Activated naive CD4-positive, alpha-beta T cell treated with anti-CD3 and anti-CD28 coated beads, Interleukin-2, amount 50 U/mL, for 72 hours (primary cell): ENCODE data around the gene PXDN. TPM values are rescaled to one million over a fixed set of nuclear protein-coding genes. Genes with fewer than 3 reads are reported as not detected.

Source experiments
- ATAC-seq, 2 donors: fragments of 150-1000 bp; cut with Tn5 transposase; 2 replicates each; pipeline ENCODE4 v1.10.0; 2021; ENCODE audit warnings: mild to moderate bottlenecking in 2 of 2, moderate library complexity in 2 of 2
- DNase-seq, 2 donors: peaks; one replicate each; pipeline ENCODE4 v3.0.0; 2021 to 2022; ENCODE audit warnings: low spot score in 2 of 2
- H3K27ac Mint-ChIP-seq, 2 donors: one replicate each; pipeline ENCODE4 v1.8.0; 2022; ENCODE audit warnings: mild to moderate bottlenecking in 2 of 2, mixed read lengths in 2 of 2
- H3K36me3 Mint-ChIP-seq, 2 donors: one replicate each; pipeline ENCODE4 v1.8.0; 2022; ENCODE audit warnings: mixed read lengths in 2 of 2
- H3K9me3 Mint-ChIP-seq, 2 donors: one replicate each; pipeline ENCODE4 v1.8.0; 2022; ENCODE audit warnings: mixed read lengths in 2 of 2
- total RNA-seq, 2 donors: library from RNA; stranded (reverse); gene quantifications; one replicate each; pipeline ENCODE4 v1.2.3, GENCODE V29; 2022

The PXDN gene, protein sequence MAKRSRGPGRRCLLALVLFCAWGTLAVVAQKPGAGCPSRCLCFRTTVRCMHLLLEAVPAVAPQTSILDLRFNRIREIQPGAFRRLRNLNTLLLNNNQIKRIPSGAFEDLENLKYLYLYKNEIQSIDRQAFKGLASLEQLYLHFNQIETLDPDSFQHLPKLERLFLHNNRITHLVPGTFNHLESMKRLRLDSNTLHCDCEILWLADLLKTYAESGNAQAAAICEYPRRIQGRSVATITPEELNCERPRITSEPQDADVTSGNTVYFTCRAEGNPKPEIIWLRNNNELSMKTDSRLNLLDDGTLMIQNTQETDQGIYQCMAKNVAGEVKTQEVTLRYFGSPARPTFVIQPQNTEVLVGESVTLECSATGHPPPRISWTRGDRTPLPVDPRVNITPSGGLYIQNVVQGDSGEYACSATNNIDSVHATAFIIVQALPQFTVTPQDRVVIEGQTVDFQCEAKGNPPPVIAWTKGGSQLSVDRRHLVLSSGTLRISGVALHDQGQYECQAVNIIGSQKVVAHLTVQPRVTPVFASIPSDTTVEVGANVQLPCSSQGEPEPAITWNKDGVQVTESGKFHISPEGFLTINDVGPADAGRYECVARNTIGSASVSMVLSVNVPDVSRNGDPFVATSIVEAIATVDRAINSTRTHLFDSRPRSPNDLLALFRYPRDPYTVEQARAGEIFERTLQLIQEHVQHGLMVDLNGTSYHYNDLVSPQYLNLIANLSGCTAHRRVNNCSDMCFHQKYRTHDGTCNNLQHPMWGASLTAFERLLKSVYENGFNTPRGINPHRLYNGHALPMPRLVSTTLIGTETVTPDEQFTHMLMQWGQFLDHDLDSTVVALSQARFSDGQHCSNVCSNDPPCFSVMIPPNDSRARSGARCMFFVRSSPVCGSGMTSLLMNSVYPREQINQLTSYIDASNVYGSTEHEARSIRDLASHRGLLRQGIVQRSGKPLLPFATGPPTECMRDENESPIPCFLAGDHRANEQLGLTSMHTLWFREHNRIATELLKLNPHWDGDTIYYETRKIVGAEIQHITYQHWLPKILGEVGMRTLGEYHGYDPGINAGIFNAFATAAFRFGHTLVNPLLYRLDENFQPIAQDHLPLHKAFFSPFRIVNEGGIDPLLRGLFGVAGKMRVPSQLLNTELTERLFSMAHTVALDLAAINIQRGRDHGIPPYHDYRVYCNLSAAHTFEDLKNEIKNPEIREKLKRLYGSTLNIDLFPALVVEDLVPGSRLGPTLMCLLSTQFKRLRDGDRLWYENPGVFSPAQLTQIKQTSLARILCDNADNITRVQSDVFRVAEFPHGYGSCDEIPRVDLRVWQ (N-terminal part only)
- under 1 TPM; 0.14 to 0.32 TPM for total RNA-seq

DNA sequence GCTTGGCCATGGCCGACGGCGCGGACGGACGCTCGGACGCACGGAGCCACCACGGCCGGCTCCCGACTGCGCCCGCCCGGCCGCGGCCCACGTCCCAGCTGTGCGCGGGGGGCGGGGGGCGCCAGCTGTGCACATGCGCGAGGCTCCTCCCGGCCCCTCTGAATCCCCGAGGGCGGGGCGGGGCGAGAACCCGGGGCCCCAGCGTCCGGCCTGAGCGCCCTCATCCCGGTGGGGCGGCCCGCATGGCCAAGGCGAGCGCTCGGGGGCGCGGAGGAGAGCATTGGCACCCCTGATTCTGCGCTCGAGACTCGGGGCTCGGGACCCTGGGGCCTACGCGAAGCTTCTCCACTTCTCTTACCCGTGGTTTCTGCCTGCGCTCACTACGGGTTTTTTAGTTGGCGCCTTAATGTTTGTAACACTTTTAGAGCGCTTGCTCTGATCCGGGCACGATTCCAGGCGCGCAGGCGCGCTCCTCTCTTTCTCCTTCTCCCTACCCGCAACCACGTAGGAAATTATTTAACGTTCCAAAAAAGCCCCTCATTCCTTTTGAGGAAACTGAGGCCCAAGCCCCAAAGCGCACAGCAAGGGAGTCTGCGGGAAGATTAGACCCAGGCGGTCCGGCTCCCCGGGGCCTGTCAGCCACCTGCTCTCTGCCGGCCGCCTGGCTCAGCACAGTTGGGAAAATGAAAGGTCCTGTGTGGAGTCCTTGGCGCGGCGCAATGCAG, at the start of gene PXDN:
Gene PXDN, minus strand, starts transcription at position 70 of the 725 bp plus-strand sequence. Its CDS starts 60 bp downstream, at position 10.
- DNase-seq (no peak), ATAC-seq (peak in 1 of 2 donors; percentile 8)
- Mint-ChIP-seq H3K27ac (no peak within 1 kb of the TSS), H3K36me3 (peaks cover 0 to 14% of the 10 kb centered on the region in 2 donors), H3K9me3 (no peaks in the 10 kb centered on the region)

DNA sequence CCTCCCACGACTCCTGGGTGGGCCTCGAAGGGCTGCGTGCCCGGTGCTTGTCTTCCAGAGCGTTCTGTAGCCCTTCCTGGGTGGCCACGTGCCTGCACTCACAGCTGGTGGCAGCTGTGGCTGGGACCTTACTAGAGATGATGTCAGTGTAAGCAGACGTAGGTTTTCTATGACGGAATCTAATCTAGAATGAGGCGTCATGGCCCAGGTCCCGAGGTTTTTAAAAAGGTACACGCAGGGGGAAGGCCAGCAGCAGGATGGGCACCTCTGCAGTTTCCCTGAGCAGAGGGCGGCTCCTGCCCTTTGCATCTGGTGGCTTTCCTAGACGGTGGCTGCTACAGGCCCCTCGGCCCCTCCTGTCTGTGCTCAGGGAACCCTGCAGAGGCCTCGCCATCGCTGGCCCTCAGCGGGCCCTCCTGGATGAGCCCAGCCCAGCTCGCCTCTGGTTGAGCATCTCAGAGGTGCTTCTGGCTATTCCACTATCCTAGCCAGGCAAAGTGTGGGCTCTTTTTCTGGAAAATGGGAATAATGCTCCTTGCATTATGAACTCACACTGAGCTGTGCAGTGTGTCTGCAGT, 49.6 kb upstream of the PXDN start:
- Mint-ChIP-seq H3K36me3 (no peaks in the 10 kb centered on the region), H3K9me3 (no peaks in the 10 kb centered on the region)
- DNase-seq, result no peak

DNA sequence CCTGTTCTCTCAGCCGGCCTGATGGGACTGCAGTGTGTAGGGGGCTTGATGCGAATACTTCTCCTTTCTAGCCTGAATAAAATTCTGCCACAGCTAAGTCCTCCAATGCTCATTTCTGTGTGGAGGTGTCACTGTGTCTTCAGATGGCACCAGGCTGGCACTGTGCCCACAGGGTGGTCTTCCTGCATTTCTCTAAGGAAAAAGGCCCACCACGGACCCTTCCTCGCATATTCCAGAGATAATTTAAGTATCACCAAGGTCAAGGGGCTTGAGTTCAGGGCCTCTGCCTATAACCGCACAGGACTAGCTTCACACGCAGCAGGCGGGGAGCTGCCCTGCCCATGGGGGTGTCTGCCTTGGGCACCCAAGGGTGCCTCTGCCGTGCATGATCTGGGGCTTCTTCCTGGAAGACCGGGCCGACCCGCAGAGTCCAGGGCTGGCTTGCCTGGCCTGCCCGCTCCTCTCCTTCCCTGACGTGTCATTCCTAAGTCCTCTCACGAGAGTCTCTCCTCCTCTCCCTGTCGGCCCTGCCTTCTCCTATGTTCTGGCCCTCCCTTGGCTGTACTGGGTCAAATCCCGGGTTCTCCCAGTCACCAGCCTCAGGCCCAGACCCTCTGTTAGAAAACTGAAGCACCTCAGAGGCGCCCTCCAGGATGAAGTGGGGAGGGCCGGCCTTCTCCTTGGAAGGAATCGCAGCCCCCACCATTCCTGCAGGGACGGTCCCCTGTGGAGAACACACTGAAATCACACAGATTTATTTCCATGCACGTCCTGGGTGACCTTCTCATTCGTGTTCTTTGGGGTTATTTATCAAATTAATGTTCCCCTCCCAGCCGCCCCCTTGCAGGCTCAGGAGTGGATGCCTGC, 48.9 kb upstream of the PXDN start:
- Mint-ChIP-seq H3K36me3 (no peaks in the 10 kb centered on the region), H3K9me3 (no peaks in the 10 kb centered on the region), H3K27ac (no peak overlapping the region)
- no peak for DNase-seq
- no peak for ATAC-seq

More for the DNA sequence above, 49.6 kb upstream of the PXDN start:
- no peak for ATAC-seq
- H3K27ac Mint-ChIP-seq, result no peak overlapping the region

DNA sequence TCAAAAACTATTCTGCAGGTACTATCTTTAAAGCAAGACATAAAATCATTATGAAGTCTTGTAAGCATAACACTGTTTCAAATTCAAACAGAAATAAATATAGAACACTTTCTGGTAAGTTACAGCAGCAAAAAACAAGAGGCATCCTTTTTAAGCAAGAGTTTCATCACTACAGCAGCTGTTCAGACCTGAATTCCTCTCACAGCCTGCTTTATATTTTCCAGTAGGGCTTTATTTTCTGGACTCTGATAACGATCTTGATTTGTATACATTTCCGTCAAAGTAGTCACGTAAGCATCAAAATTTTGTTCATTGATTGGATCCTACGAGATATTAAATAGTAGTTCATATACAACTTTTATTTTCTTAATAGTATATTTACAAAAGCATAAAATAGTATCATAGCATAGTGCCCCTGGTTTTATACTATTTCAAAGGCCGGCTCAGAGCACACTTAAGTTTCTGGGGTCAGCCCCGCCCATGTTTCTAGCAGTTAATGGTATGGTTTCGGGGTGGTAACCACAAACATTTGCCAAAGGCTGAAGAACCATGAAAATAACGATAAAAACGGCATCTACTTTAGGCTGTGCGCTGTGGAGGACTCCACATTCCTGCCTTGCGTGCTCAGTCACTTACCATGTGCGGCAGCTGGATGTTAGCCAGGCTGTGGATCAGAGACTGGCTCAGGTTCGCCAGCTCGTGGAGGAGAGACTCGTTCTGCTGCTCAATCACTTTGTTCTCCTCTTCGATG, 47.5 kb upstream of the PXDN start:
- no peaks in the 10 kb centered on the region for H3K9me3 Mint-ChIP-seq
- ATAC-seq (no peak), DNase-seq (no peak)
- no peaks in the 10 kb centered on the region for H3K36me3 Mint-ChIP-seq
- no peak overlapping the region for H3K27ac Mint-ChIP-seq

DNA sequence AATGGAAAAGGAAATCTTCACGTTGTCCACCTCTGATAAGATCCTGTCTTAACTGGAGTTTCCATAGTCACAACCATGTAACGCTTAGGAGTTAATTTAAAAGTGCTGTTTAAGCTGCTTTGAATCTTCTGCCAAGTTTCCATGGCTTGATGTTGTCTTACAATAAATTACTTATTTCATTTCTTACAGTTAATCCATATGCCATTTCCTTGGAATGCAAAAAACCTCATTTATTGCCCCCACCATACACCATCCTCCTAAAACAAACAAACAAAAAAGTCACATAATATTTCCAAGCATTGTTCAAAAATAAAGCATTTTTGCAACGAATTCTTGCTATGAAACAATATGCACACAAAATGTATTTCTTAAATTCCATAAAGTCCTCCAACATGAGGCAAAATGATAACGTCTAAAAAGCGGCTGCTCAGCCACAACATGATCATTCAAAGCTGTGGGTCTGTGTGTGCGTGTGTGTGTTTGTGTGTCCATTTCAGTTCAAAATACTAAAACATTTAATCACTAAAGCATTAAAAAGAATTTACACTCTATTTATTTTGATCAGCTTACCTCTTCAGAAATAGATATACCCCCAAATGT, 46.8 kb upstream of the PXDN start:
- Mint-ChIP-seq H3K27ac (no peak overlapping the region), H3K36me3 (no peaks in the 10 kb centered on the region), H3K9me3 (no peaks in the 10 kb centered on the region)
- ATAC-seq (no peak), DNase-seq (no peak)

DNA sequence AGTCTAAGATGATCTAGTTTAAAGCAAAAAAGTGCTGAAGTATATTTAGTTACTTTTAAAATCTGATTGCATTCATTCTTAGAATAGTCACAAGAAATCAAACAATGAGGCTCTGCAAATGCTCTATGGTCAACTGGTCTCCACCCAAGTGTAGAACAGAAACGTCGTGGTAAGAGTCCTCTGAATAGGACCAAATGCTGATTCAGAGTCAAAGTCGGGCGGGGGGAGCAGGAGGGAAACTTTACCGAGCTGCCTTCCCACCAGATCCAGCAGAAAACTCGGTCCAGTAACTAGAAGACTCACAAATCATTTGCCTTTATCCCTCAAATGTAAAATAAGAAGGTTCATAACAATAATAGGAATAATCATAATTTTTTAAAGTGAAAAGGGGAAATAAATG, 46.2 kb upstream of the PXDN start:
- H3K36me3 Mint-ChIP-seq, result no peaks in the 10 kb centered on the region
- H3K9me3 Mint-ChIP-seq, result no peaks in the 10 kb centered on the region
- ATAC-seq (no peak), DNase-seq (no peak)
- no peak overlapping the region for H3K27ac Mint-ChIP-seq

DNA sequence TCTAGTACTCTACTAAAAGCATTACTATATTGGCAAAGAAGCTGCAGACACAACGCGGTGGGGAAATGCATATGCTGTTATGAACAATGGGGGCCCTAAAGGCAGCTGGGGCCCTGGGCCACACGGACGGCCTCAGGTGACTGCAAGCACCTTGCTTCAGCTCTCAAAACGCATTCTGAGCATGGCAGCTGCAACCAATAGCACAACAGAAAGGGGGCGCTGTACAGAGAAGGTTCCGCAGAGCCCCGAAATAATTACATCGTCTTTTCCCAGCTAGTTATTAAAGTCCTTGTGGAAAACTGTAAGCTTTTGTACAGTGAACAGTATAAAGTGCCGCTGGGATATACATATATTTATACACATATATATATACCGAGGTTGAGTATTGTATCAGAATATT, 45.3 kb upstream of the PXDN start:
- no peak for DNase-seq
- no peaks in the 10 kb centered on the region for H3K9me3 Mint-ChIP-seq
- H3K36me3 Mint-ChIP-seq, result no peaks in the 10 kb centered on the region
- no peak overlapping the region for H3K27ac Mint-ChIP-seq
- ATAC-seq, result no peak

DNA sequence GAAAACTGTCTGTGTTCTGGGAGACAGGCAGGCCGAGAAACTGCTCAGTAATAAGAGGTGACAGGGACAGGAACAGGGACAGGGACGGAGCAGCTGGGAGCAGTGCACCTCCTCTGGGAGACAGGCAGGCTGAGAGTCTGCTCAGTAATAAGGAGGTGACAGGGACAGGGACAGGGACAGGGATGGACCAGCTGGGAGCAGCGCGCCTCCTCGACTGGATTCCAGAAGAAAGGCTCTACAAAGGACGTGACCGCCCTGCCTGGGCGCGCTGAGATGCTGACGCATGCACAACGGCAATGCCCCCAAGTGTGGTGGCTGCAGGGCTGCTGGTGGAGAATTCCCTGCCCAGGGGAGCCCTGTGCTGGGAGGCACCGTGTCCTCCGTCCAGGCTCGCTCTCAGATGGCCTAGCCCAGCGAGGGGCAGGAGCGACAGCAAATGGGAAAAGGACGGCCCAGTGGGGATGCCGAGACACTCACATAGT, 44.2 kb upstream of the PXDN start:
- DNase-seq (no peak), ATAC-seq (no peak)
- Mint-ChIP-seq H3K36me3 (no peaks in the 10 kb centered on the region), H3K9me3 (no peaks in the 10 kb centered on the region), H3K27ac (no peak overlapping the region)

DNA sequence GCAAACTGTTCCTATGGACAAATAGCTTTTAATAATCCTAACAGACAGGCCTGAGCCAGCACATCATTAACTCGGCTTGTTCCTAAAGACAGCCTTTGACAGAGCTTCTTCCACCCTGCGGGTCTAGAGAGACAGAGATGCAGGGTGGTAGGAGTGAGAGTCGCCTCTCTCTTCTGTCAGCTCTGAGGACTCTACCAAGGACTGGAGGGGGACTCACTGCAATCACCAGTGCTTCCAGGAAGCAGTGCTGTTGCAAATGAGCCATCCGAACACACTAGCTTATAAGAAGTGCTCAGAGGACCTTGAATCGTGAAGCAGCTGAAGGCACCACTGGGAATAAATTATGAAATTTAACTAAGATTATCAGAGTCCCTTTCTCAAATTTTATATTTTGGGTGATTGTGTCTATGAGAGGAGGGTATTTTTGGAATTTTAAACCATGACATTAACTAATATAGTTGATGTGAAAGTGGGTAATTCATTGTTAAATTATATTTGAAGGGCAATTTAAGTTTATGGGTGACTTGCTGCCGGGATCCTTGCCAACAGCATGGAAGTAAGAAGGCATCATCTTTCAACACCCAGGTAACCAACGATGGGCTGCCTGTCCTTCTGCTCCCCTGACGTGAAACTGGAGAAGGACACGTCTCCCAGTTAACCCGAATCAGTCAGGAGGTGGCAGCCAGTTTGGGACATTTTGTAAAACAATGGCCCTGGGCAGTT, 43.6 kb upstream of the PXDN start:
- no peak for DNase-seq
- Mint-ChIP-seq H3K27ac (peak overlapping the region in 1 of 2 donors; percentile 55), H3K36me3 (no peaks in the 10 kb centered on the region), H3K9me3 (no peaks in the 10 kb centered on the region)
- no peak for ATAC-seq

DNA sequence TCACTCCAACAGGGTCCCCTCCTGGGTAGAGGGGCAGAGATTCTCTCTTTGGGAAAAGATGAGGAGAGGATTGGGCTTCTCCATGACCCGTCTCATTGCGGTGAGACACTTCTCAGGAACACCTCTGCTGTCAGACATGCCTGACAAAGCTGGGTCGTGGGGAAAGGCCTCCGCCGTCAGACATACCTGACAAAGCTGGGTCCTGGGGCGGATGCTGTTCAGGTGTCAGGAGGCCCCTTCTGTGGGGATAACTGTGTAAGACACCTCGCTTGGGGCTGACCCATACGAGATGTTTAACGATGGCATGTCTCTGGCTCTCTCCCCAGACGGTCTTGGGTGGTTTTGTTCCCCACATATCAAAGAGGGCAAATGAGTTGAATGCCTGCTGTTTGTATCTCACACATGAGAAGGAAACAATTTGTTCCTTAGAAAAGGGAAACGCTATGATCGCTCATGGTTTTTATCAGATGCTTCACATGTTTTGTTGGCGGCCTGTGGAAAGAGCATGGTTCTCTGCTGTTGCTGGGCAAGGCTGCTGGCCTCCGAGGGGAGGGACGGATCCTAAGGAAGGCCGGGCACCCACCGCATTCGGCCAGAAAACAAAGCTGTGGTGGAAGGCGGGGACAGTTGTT, 40.8 kb upstream of the PXDN start:
- Mint-ChIP-seq H3K36me3 (no peaks in the 10 kb centered on the region), H3K27ac (no peak overlapping the region), H3K9me3 (no peaks in the 10 kb centered on the region)
- no peak for ATAC-seq
- DNase-seq, result no peak

DNA sequence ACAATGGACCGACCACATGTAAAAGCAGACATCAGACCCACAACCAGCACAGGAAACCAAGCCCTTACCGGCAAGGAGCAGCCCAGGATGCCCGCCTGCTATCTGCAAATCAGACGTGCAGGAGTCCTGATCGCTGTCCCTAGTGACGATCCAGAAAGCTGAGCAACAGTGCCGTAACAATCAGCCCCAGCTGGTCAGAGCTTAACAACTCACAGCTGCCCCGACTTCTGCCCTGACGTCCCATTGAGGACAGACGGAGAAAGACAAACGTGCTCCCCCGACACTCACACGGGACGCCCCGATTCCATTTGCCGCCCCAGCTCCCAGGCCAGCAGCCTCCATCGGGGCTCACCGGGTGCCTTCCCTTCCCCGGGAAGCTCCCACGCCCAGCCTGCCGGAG, 39.8 kb upstream of the PXDN start:
- Mint-ChIP-seq H3K9me3 (no peaks in the 10 kb centered on the region), H3K27ac (no peak overlapping the region), H3K36me3 (no peaks in the 10 kb centered on the region)
- DNase-seq (no peak), ATAC-seq (no peak)

DNA sequence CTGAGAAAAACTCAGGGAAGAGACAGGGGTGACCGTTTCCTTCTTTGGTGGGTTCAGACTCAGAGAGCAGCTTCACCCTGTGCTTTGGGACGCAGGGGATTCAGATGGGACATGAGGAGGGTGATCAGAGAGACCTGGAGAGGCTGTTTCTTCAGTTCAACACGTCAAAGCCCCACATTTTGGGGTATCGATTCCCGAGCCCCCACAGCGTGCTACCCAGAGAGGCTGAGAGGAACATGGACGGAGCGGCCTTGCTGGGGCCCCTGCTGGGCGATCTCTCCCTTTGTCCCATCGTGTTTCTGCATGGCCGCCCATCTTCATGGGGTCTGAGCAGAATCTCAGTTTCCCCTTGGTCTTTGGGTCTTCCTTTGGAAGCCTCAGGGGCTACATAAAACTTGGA, 38.2 kb upstream of the PXDN start:
- Mint-ChIP-seq H3K27ac (no peak overlapping the region), H3K9me3 (no peaks in the 10 kb centered on the region), H3K36me3 (no peaks in the 10 kb centered on the region)
- DNase-seq (no peak), ATAC-seq (no peak)
